Measurements from ENCODE around the gene IL17D.

Gene IL17D

GRCh38 chr13:20689291-20689690 lies 14.2 kb upstream of the IL17D start:
- DNase-seq (ENCODE audit: low read depth in 3 of 3, low spot score in 1 of 3), result no peak

DNA sequence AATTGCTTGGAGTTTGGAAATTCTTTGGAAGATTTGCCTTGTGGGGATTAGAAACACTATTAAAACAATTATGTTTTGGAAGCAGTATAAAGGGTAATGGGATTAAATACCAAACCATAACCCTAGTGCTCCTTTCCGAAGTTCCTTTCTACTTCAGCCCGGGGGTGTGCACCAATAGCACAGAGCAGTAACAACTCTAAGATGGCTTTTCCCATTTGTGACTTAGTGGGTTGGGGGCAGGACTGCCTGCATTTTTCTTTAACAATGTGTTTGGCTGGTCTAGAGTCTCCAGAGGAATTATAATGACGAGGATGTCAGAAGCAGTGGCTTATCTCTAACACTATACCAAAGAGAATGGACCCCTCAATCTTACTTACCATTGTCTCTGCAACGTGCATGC lies 11.9 kb upstream of the IL17D start:
- no peak for DNase-seq (ENCODE audit: low read depth in 3 of 3, low spot score in 1 of 3)

GRCh38 chr13:20696073-20696472 lies 7.4 kb upstream of the IL17D start:
- DNase-seq (ENCODE audit: low read depth in 3 of 3, low spot score in 1 of 3), result no peak

GRCh38 chr13:20699715-20700114 lies 3.8 kb upstream of the IL17D start:
- no peak for DNase-seq (ENCODE audit: low read depth in 3 of 3, low spot score in 1 of 3)

- DNase-seq (ENCODE audit: low read depth in 3 of 3, low spot score in 1 of 3), result no peak
Measured at GRCh38 chr13:20700288-20700687, 3.2 kb upstream of the IL17D start.

DNA sequence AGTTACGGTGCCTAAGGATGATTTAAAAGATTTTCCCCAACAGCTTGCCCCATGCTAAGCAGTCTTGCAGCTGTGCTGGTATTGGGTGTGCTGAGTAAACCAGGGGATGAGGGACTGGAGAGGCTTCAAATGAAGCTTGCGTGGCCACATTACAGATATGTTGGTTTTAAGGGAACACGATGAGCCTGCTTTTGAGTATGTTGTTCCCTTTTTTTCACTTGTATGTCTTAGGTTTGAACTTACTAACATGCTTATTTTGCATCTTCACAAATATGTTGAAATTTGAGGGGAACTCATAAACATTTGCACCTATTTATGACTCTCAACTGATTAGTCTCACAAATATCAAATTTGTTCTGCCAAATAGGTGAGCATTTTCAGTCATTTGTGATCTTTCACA lies 2.0 kb upstream of the IL17D start:
- no peak for DNase-seq (ENCODE audit: low read depth in 3 of 3, low spot score in 1 of 3)

- no peak for DNase-seq (ENCODE audit: low read depth in 3 of 3, low spot score in 1 of 3)
Measured at GRCh38 chr13:20702530-20702914, 977 bp upstream of the IL17D start.

DNA sequence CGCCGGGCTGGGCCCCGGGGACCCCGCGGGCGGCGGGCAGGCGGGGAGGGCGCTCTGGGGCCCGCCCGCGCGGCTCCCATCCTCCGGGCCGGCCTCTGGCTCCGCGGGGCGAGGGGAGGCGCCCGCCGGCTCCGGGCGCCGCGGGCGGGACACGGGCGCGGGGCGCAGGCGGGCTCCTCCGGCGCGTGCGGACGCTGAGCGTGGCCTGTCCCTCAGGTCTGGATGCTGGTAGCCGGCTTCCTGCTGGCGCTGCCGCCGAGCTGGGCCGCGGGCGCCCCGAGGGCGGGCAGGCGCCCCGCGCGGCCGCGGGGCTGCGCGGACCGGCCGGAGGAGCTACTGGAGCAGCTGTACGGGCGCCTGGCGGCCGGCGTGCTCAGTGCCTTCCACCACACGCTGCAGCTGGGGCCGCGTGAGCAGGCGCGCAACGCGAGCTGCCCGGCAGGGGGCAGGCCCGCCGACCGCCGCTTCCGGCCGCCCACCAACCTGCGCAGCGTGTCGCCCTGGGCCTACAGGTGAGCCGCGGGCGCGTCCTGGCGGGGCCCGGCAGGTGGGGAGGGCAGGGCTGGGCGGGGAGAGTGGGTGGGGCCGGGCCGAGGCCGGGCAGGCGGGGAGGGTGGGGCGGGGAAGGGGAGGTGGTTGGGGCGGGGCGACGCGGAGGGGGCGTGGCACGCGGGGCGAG lies 420 bp downstream of the IL17D start:
- DNase-seq (ENCODE audit: low read depth in 3 of 3, low spot score in 1 of 3), result peak; percentile 18 to 56 (median 43)

GRCh38 chr13:20704459-20705069 lies 1.1 kb downstream of the IL17D start:
- no peak for DNase-seq (ENCODE audit: low read depth in 3 of 3, low spot score in 1 of 3)

- DNase-seq (ENCODE audit: low read depth in 3 of 3, low spot score in 1 of 3), result no peak
Measured at GRCh38 chr13:20706661-20707060, 3.2 kb downstream of the IL17D start.

DNA sequence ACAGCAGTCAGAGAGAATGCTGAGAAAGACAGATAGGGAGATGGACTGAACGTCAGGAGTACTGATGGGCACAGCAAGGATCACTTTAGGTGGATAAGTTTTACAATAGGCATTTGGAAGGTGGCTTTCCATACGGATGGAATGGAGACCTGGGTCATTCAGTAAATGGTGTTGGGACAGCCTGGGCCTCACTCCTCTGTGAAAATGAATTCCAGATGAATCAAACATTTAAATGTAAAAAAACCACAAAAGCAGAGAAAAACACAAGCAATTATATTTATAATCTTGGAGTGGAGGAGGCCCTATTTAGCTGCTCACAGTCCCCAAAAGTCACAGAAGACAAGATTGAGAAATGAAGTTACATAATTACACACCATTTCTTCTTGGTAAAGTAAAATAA lies 4.7 kb downstream of the IL17D start:
- DNase-seq (ENCODE audit: low read depth in 3 of 3, low spot score in 1 of 3), result no peak

- no peak for DNase-seq (ENCODE audit: low read depth in 3 of 3, low spot score in 1 of 3)
Measured at GRCh38 chr13:20709369-20709768, 5.9 kb downstream of the IL17D start.

DNA sequence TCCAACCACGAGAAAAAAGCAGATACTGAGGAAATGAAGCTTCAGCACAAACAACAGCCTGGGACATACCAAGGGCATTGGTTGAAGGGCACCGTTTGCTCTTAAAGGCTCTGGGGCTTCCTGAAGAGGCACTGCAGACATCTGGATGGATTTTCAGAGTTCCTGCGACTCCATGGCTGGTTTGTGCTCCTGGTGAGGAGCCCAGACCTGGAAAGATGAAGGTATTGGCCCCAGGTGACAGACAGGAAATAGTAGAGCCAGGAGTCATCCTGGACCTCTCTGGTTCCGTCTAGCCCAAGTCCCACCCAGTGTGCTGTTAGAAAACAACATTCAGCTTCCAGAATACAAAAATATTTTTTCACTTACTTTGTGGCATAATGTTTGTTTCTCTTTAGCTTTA lies 6.3 kb downstream of the IL17D start:
- no peak for DNase-seq (ENCODE audit: low read depth in 3 of 3, low spot score in 1 of 3)

DNA sequence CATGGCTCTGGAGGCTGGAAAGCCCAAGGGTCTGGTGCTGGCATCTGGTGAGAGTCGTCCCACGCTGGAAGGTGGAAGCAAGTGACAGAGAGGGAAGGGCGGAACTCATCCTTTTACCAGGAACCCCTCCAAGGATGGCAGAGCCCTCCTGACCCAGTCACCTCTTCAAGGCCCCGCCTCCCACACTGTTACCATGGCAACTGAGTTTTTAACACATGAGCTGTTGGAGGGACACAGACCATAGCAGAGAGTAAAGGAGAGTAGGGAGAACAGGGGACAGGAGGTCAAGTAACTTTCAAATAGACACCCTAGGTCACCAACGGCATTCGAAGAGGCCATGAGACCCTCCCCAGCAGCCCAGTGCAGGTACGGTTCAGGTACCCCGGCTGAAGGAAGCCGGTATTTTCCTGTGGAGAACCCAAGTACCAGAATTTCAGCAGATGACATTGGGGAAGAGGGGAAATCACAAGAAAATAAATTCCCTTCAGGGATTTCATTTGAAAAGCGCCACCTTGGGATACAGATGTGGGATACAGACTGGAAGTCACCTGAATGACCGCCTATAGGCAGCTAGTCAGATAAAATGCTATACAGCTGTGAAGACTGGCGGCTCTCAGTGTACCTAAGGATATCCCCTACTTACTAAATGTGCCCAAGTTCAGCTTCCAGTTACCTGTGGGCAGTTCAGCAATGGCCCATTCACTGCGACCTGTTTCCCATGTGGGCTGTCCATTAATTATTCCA lies 8.0 kb downstream of the IL17D start:
- no peak for DNase-seq (ENCODE audit: low read depth in 3 of 3, low spot score in 1 of 3)

GRCh38 chr13:20713014-20713376 lies 9.5 kb downstream of the IL17D start:
- DNase-seq (ENCODE audit: low read depth in 3 of 3, low spot score in 1 of 3), result no peak

- DNase-seq (ENCODE audit: low read depth in 3 of 3, low spot score in 1 of 3), result no peak
Measured at GRCh38 chr13:20713751-20714150, 10.3 kb downstream of the IL17D start.

DNA sequence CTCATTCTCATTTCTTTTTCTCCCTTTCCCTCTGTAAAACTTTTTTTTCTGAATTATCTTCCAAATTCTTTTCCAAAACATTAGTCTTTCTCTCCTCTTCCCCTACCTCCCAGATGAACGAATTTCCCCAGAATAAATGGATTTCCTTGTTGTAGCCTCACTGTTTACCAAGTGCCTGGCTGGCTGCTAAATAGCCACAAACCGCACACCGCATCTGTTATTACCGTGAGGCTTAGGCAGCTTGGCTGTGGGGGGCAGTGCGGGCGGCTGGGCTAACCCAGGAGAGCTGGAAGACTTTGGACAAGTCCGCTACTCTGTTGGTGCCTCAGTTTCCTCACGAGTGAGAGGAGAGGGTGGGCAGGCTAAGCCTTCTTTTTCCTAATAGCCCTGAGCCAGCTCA lies 10.7 kb downstream of the IL17D start:
- DNase-seq (ENCODE audit: low read depth in 3 of 3, low spot score in 1 of 3), result no peak

DNA sequence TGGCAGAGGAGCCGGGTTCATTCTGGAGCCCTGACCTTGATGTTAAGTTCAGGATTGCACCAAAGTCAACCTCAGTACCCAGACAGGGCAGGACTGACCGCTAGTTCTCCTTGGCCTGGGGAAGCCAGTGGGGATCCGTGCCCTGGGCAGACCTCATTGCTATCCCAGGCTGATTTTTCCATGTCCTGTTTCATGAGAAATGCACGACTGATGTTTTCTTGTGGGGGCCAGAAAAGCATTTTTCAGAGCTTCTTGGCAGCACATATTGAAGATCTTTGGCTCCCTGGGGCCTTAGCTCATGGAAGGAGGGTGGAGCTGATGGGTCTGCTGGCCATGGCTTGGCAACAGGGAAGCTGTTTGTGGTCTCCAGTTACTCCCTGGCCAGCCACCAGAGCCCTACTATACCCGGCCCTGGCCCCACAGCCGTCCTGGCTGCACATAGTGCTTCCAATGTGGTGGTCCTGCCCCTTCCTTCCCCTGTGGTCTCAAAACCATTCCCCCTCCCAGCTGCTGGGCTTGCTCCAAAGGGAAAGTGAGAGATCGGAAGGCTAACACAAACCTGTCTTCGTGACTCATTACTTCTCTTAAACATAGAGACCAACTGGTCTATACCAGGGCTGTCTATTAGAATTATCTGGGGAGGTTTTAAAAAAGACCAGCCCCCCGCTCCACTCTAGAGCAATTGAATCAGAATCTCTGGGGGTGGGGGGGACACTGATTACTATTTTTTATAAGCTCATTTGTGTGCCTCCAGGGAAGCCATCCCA lies 11.2 kb downstream of the IL17D start:
- DNase-seq (ENCODE audit: low read depth in 3 of 3, low spot score in 1 of 3), result no peak

DNA sequence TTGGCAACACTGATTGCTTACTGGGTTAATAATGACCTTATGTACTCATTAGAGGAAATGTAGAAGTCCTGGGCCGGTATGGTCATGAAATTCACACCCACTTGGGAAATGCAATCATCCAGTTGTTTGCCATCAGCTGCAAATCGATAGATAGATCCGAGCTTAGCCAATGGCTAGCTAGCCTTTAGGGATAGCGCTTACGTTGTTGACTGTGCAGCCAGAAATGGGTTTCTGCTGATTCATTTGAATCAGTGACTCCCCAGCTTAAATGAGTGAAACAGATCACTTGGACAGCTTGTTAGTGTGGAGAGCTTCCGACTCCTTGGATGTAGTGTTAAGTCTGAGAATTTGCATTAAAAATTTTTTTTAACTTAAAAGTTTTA lies 11.8 kb downstream of the IL17D start:
- DNase-seq (ENCODE audit: low read depth in 3 of 3, low spot score in 1 of 3), result no peak

DNA sequence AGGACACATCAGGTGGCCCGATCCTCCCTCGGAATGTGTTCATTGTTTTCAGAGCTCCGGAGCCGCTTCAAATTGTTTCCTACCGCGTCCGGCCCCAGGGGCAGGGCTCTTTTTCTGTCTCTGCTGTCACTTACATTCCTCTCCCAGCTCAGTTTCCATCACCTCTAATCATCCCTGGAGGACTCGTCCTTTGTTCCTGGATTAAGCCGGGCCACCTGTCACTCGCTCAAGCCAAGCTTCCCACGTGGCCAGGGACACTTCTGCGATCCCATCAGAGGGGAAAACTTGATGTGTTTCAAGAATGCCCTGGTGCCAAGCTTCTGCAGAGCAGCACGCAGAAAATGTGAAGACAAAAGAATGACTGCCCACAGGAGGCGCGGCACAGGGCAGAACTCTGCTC lies 13.5 kb downstream of the IL17D start:
- DNase-seq (ENCODE audit: low read depth in 3 of 3, low spot score in 1 of 3), result no peak

- DNase-seq (ENCODE audit: low read depth in 3 of 3, low spot score in 1 of 3), result no peak
Measured at GRCh38 chr13:20717581-20718542, 14.4 kb downstream of the IL17D start.
